Kidney (tissue), 14 donors: ENCODE measurements around the gene IDNK. TPM values are rescaled to one million over a fixed set of nuclear protein-coding genes. Genes with fewer than 3 reads are reported as not detected.
"Not testable (repeated sequence)": the region's sequence is repeated elsewhere in the genome, so short reads cannot be mapped to it uniquely, and the experiment has no call there.

Experiments
- DNase-seq, 5 donors: peaks; one replicate each; pipeline ENCODE4 v3.0.0-alpha.2; 2013 to 2020
- FAIRE-seq: peaks from 2 replicates; lab custom pipeline; 2012; peaks lifted over from hg19 to GRCh38; lab: Jason Lieb, UNC
- H3K27ac ChIP-seq, 2 donors: one replicate each; pipeline ENCODE4 v1.7.0; 2013; ENCODE audit warnings: low read depth in 2 of 2, low read length in 2 of 2, inconsistent platforms in 1 of 2
- H3K27me3 ChIP-seq: one replicate; pipeline ENCODE4 v1.7.1; 2013; ENCODE audit warnings: low read length, inconsistent platforms; ENCODE audit not compliant: control insufficient read depth, insufficient read depth
- H3K36me3 ChIP-seq, 3 donors: one replicate each; pipeline versions ENCODE4 v1.7.0 to v1.7.1; 2013; ENCODE audit warnings: low read length in 3 of 3, control low read depth in 1 of 3, inconsistent platforms in 1 of 3; ENCODE audit not compliant: insufficient read depth in 3 of 3, control insufficient read depth in 2 of 3
- H3K4me1 ChIP-seq, 3 donors: one replicate each; pipeline versions ENCODE4 v1.7.0 to v1.7.1; 2013; ENCODE audit warnings: low read length in 3 of 3, inconsistent platforms in 1 of 3, low read depth in 1 of 3; ENCODE audit not compliant: control insufficient read depth in 2 of 3, insufficient read depth in 2 of 3
- H3K4me3 ChIP-seq, 3 donors: one replicate each; pipeline versions ENCODE4 v1.7.0 to v1.8.1; 2013; ENCODE audit warnings: low read length in 3 of 3, control low read depth in 1 of 3, inconsistent platforms in 1 of 3
- H3K9ac ChIP-seq, 3 donors: one replicate each; pipeline versions ENCODE4 v1.7.0 to v1.7.1; 2013; ENCODE audit warnings: low read length in 3 of 3, control low read depth in 1 of 3, inconsistent platforms in 1 of 3
- H3K9me3 ChIP-seq, 3 donors: one replicate each; pipeline versions ENCODE4 v1.7.0 to v1.7.1; 2013; ENCODE audit warnings: low read length in 3 of 3, control low read depth in 1 of 3, inconsistent platforms in 1 of 3; ENCODE audit not compliant: control insufficient read depth in 2 of 3, insufficient read depth in 1 of 3
- CTCF ChIP-seq: IDR thresholded peaks from 3 replicates; pipeline ENCODE4 v1.5.1; 2012; ENCODE audit warnings: mild to moderate bottlenecking, moderate library complexity, borderline replicate concordance; ENCODE audit not compliant: insufficient read depth; ENCODE audit errors: extremely low read depth
- intact Hi-C: fragments of 100-400 bp; cut with DNase I; formaldehyde crosslinking; loops from one replicate; pipeline ENCODE4 v1.11.1; 2022
- polyA plus RNA-seq: library from polyadenylated mRNA; stranded (reverse); fragments of 350-450 nt; fragmentation: Illumina TruSeq; extraction: RNeasy Lipid Tissue Mini Kit (QIAGEN cat#74804); gene quantifications from one replicate; pipeline ENCODE4 v1.2.3, GENCODE V29; 2014; ENCODE audit warnings: low read depth, low replicate concordance; ENCODE audit not compliant: insufficient read depth
- total RNA-seq: library from RNA; stranded (reverse); fragmentation: NEBNext Ultra II Directional; extraction: Animal tissue kit (Norgen Biotek cat#: 25700); gene quantifications from one replicate; pipeline ENCODE4 v1.2.1, GENCODE V29; 2021
- donor health status: control.
- donor health status: control.
- donor health status: control.
- donor health status: control.
- donor health status: control.
- donor health status: DM: yes; HTN: yes; CAD: no.
- donor health status: Normal renal cell carcinoma (clear cell type).

IDNK gene
- total and polyA plus RNA-seq, 2 donors from 2014 or later = 7.4 to 39.2 TPM

- H3K4me1 ChIP-seq, DNase-seq, H3K9ac ChIP-seq, H3K4me3 ChIP-seq, H3K36me3 ChIP-seq, FAIRE-seq, H3K27ac ChIP-seq, intact Hi-C loops, H3K27me3 ChIP-seq, H3K9me3 ChIP-seq: not testable (repeated sequence)
These were observed 9.6 kb upstream of the IDNK start for GRCh38 chr9:83613298-83613697.

- FAIRE-seq (no peak), DNase-seq (no peak)
- intact Hi-C loops = no loop called here
- H3K9ac ChIP-seq = no peak overlapping the region
- H3K4me3 ChIP-seq = no peak overlapping the region
- no peaks in the 10 kb centered on the region for H3K9me3 ChIP-seq
- no peak for TF ChIP-seq CTCF
- H3K36me3 ChIP-seq = no peaks in the 10 kb centered on the region
- no peaks in the 10 kb centered on the region for H3K27me3 ChIP-seq
- peaks cover 0 to 2% (median 0%) of the 10 kb centered on the region in 3 donors for H3K4me1 ChIP-seq
- no peak overlapping the region for H3K27ac ChIP-seq
These were observed 5.6 kb upstream of the IDNK start for GRCh38 chr9:83617299-83617698.

- Histone ChIP-seq H3K9me3 (no peaks in the 10 kb centered on the region), H3K27ac (no peak overlapping the region), H3K9ac (peak overlapping the region in 1 of 3 donors; percentile 36), H3K36me3 (no peaks in the 10 kb centered on the region), H3K4me3 (peak overlapping the region in 2 of 3 donors; percentile 2 to 46), H3K27me3 (no peaks in the 10 kb centered on the region), H3K4me1 (peaks cover 0 to 9% (median 0%) of the 10 kb centered on the region in 3 donors)
- peak; percentile 75 for TF ChIP-seq CTCF
- FAIRE-seq (no peak), DNase-seq (peak in 4 of 5 donors; percentile 66 to 86 (median 76))
- intact Hi-C loops = loop anchor here (10.0 kb wide), 1 partner anchor 294 kb away; no protein-coding TSS in a partner anchor
These were observed 1.9 kb upstream of the IDNK start for GRCh38 chr9:83620841-83621636.

GRCh38 chr9:83622433-83622938, 457 bp upstream of the IDNK start:
- Histone ChIP-seq H3K27me3 (no peaks in the 10 kb centered on the region), H3K9me3 (no peaks in the 10 kb centered on the region), H3K4me3 (peak overlapping the region; percentile 21 to 66 (median 45)), H3K36me3 (no peaks in the 10 kb centered on the region), H3K9ac (peak overlapping the region in 1 of 3 donors; percentile 9), H3K4me1 (peaks cover 0 to 9% (median 0%) of the 10 kb centered on the region in 3 donors), H3K27ac (peak overlapping the region; percentile 81 to 86)
- peak in 1 of 5 donors; percentile 89 for DNase-seq
- no peak for FAIRE-seq
- TF ChIP-seq CTCF = no peak
- intact Hi-C loops = loop anchor here (10.0 kb wide), 1 partner anchor 292 kb away; no protein-coding TSS in a partner anchor
